GM12892 (cell line): ENCODE measurements around the gene RBM33.

Source experiments
- POLR2A ChIP-seq: IDR thresholded peaks from 2 replicates; pipeline ENCODE4 v1.6.1; 2011; ENCODE audit warnings: low read depth, low read length, control low read depth
- TAF1 ChIP-seq: IDR thresholded peaks from 2 replicates; pipeline ENCODE4 v1.6.1; 2011; ENCODE audit warnings: low read depth, mild to moderate bottlenecking, control low read depth, low read length, borderline replicate concordance

GRCh38 chr7:155629171-155629570, 15.3 kb upstream of the RBM33 start:
- TF ChIP-seq POLR2A (no peak), TAF1 (no peak)
